GM19452 (cell line): ENCODE data around the gene ABHD18.
"Not testable (repeated sequence)": the region's sequence is repeated elsewhere in the genome, so short reads cannot be mapped to it uniquely, and the experiment has no call there.

Experiments used
- ATAC-seq: cut with Tn5 transposase; IDR thresholded peaks from one replicate; pipeline ENCODE4 v1.9.1; 2021; ENCODE audit not compliant: unreplicated experiment

ABHD18 gene

GRCh38 chr4:127988638-127989037 lies 23.4 kb downstream of the ABHD18 start:
- ATAC-seq: no peak

GRCh38 chr4:127993151-127993550 lies 27.9 kb downstream of the ABHD18 start:
- ATAC-seq: no peak

GRCh38 chr4:127995776-127996175 lies 30.6 kb downstream of the ABHD18 start:
- no peak for ATAC-seq

GRCh38 chr4:127996521-127996920 lies 31.3 kb downstream of the ABHD18 start:
- ATAC-seq: not testable (repeated sequence)

GRCh38 chr4:127997534-127998388 lies 32.6 kb downstream of the ABHD18 start:
- peak; percentile 97 for ATAC-seq

GRCh38 chr4:128006592-128006991 lies 41.4 kb downstream of the ABHD18 start:
- ATAC-seq: no peak

GRCh38 chr4:128009428-128009827 lies 44.2 kb downstream of the ABHD18 start:
- no peak for ATAC-seq

GRCh38 chr4:128025319-128025718 lies 60.1 kb downstream of the ABHD18 start:
- ATAC-seq: no peak

GRCh38 chr4:128029907-128030306 lies 64.7 kb downstream of the ABHD18 start:
- no peak for ATAC-seq

GRCh38 chr4:128031756-128032384 lies 66.7 kb downstream of the ABHD18 start:
- no peak for ATAC-seq

- ATAC-seq: no peak
Measured at GRCh38 chr4:128039568-128039967, 74.4 kb downstream of the ABHD18 start.

- not testable (repeated sequence) for ATAC-seq
Measured at GRCh38 chr4:128047019-128047418, 81.8 kb downstream of the ABHD18 start.

GRCh38 chr4:128047514-128047913 lies 82.3 kb downstream of the ABHD18 start:
- not testable (repeated sequence) for ATAC-seq

GRCh38 chr4:128051229-128051628 lies 86.0 kb downstream of the ABHD18 start:
- not testable (repeated sequence) for ATAC-seq

- ATAC-seq: not testable (repeated sequence)
Measured at GRCh38 chr4:128054907-128055306, 89.7 kb downstream of the ABHD18 start.

GRCh38 chr4:128055441-128056206 lies 90.4 kb downstream of the ABHD18 start:
- ATAC-seq: not testable (repeated sequence)

- ATAC-seq: no peak
Measured at GRCh38 chr4:128056396-128056795, 91.2 kb downstream of the ABHD18 start.

- no peak for ATAC-seq
Measured at GRCh38 chr4:128060121-128060698, 95.0 kb downstream of the ABHD18 start.

GRCh38 chr4:128060699-128061565 lies 95.7 kb downstream of the ABHD18 start, which contains the start of gene LARP1B:
TSS of gene LARP1B (plus strand) at chr4:128061312. CDS start at chr4:128074952, 13,640 bp downstream.
- peak; percentile 88 for ATAC-seq
